ENCODE measurements around the gene TLCD3B.

TLCD3B gene

GRCh38 chr16:30005341-30006094 is 25.6 kb downstream of the TLCD3B start:
- no peak for DNase-seq (ENCODE audit: low read depth, low spot score)

GRCh38 chr16:30004811-30005242 is 26.2 kb downstream of the TLCD3B start:
- DNase-seq (ENCODE audit: low read depth, low spot score), result no peak

GRCh38 chr16:30004424-30004776 is 26.7 kb downstream of the TLCD3B start:
- no peak for DNase-seq (ENCODE audit: low read depth, low spot score)

GRCh38 chr16:30003670-30004423 is 27.2 kb downstream of the TLCD3B start:
- DNase-seq (ENCODE audit: low read depth, low spot score), result no peak

- no peak for DNase-seq (ENCODE audit: low read depth, low spot score)
Observed at GRCh38 chr16:30002614-30003346, 28.3 kb downstream of the TLCD3B start.

GRCh38 chr16:30000735-30001631 is 30.1 kb downstream of the TLCD3B start:
- no peak for DNase-seq (ENCODE audit: low read depth, low spot score)

- DNase-seq (ENCODE audit: low read depth, low spot score), result no peak
Observed at GRCh38 chr16:29999605-30000004, 31.5 kb downstream of the TLCD3B start.

- no peak for DNase-seq (ENCODE audit: low read depth, low spot score)
Observed at GRCh38 chr16:29996766-29997250, 34.3 kb downstream of the TLCD3B start.

GRCh38 chr16:29995911-29996765 is 34.9 kb downstream of the TLCD3B start, which contains the start of gene INO80E:
INO80E (plus strand) TSS chr16:29996241; CDS start chr16:29996311, 70 bp downstream.
- DNase-seq (ENCODE audit: low read depth, low spot score), result peak; percentile 97

GRCh38 chr16:29995324-29995910 is 35.7 kb downstream of the TLCD3B start, which contains the start of gene HIRIP3:
HIRIP3 (minus strand) TSS chr16:29995617; CDS start chr16:29995605, 12 bp downstream.
- DNase-seq (ENCODE audit: low read depth, low spot score), result peak; percentile 92

GRCh38 chr16:29994600-29995323 is 36.3 kb downstream of the TLCD3B start:
- no peak for DNase-seq (ENCODE audit: low read depth, low spot score)

GRCh38 chr16:29993903-29994599 is 37.0 kb downstream of the TLCD3B start:
- no peak for DNase-seq (ENCODE audit: low read depth, low spot score)

- no peak for DNase-seq (ENCODE audit: low read depth, low spot score)
Observed at GRCh38 chr16:29993191-29993902, 37.7 kb downstream of the TLCD3B start.

GRCh38 chr16:29992344-29992967 is 38.6 kb downstream of the TLCD3B start:
- DNase-seq (ENCODE audit: low read depth, low spot score), result no peak

- DNase-seq (ENCODE audit: low read depth, low spot score), result no peak
Observed at GRCh38 chr16:29991571-29991904, 39.5 kb downstream of the TLCD3B start.

GRCh38 chr16:29990883-29991570 is 40.0 kb downstream of the TLCD3B start:
- no peak for DNase-seq (ENCODE audit: low read depth, low spot score)

GRCh38 chr16:29990034-29990433 is 41.0 kb downstream of the TLCD3B start:
- no peak for DNase-seq (ENCODE audit: low read depth, low spot score)

Data from ELF-1 (cell line).